ENCODE data around the gene FGD6.

The FGD6 gene

GRCh38 chr12:95074766-95075165, 142.5 kb downstream of the FGD6 start:
- no peak for DNase-seq

- DNase-seq, result no peak
Measured at GRCh38 chr12:95073698-95074520, 143.4 kb downstream of the FGD6 start.

GRCh38 chr12:95072900-95073697, 144.2 kb downstream of the FGD6 start, which contains the start of gene NR2C1:
Gene NR2C1, minus strand, starts transcription at chr12:95073618. Its CDS starts 6,234 bp downstream, at chr12:95067384.
- peak; percentile 91 for DNase-seq

GRCh38 chr12:95070378-95070777, 146.9 kb downstream of the FGD6 start:
- DNase-seq, result no peak

GRCh38 chr12:95066091-95066855, 151.0 kb downstream of the FGD6 start:
- no peak for DNase-seq

GRCh38 chr12:95060951-95061350, 156.3 kb downstream of the FGD6 start:
- no peak for DNase-seq

GRCh38 chr12:95059984-95060383, 157.3 kb downstream of the FGD6 start:
- DNase-seq, result no peak

GRCh38 chr12:95057424-95057823, 159.8 kb downstream of the FGD6 start:
- DNase-seq, result no peak

- no peak for DNase-seq
Measured at GRCh38 chr12:95055057-95055456, 162.2 kb downstream of the FGD6 start.

GRCh38 chr12:95054206-95054605, 163.1 kb downstream of the FGD6 start:
- no peak for DNase-seq

- DNase-seq, result no peak
Measured at GRCh38 chr12:95051241-95051640, 166.0 kb downstream of the FGD6 start.

GRCh38 chr12:95037906-95038305, 179.4 kb downstream of the FGD6 start:
- DNase-seq, result no peak

- DNase-seq, result no peak
Measured at GRCh38 chr12:95034750-95035149, 182.5 kb downstream of the FGD6 start.
